Peyer's patch (tissue), 4 donors: ENCODE results near the gene TMEM106A.
"Not testable (repeated sequence)": the region's sequence is repeated elsewhere in the genome, so short reads cannot be mapped to it uniquely, and the experiment has no call there.

ENCODE experiments used
- POLR2A ChIP-seq, 2 donors: fragments of 450-650 bp; IDR thresholded peaks; one replicate each; pipeline ENCODE4 v1.5.1; 2017; ENCODE audit warnings: antibody characterized with exemption in 2 of 2, mild to moderate bottlenecking in 2 of 2, moderate library complexity in 2 of 2
- TF ChIP-seq, protein P1 (sequence below), 6 experiments: fragments of 450-650 bp in 4 of 6; fragments of 200-600 bp in 2 of 6; sonication (generic) in 1 of 6; IDR thresholded peaks; one replicate each; pipeline ENCODE4 v1.5.1; 2017 to 2019; ENCODE audit warnings: antibody characterized with exemption in 6 of 6, mild to moderate bottlenecking in 3 of 6, moderate library complexity in 1 of 6

DNA sequence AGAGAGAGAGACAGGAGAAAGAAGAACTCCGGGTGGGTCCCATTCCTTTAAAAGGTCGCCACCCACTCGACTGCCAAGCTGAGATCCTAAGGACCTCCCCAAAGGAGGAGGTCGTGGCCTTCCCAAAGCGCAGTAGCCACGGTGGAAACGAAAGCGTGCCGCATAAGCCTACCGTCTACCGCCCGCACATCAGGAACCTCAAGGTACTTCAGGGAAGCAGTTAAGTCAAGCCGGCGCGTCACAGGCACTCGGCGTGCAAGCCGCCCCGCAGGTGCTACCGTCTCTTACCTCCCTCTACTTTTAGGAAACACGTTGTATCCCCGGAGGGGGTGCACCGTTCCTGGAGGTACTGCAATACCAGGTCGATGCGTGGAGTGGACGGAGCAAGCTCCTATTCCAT lies 27.9 kb downstream of the TMEM106A start:
- TF ChIP-seq, protein P1, sequence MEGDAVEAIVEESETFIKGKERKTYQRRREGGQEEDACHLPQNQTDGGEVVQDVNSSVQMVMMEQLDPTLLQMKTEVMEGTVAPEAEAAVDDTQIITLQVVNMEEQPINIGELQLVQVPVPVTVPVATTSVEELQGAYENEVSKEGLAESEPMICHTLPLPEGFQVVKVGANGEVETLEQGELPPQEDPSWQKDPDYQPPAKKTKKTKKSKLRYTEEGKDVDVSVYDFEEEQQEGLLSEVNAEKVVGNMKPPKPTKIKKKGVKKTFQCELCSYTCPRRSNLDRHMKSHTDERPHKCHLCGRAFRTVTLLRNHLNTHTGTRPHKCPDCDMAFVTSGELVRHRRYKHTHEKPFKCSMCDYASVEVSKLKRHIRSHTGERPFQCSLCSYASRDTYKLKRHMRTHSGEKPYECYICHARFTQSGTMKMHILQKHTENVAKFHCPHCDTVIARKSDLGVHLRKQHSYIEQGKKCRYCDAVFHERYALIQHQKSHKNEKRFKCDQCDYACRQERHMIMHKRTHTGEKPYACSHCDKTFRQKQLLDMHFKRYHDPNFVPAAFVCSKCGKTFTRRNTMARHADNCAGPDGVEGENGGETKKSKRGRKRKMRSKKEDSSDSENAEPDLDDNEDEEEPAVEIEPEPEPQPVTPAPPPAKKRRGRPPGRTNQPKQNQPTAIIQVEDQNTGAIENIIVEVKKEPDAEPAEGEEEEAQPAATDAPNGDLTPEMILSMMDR (IDR thresholded peaks at IDR 0.05), result not testable (repeated sequence)
- TF ChIP-seq POLR2A (IDR thresholded peaks at IDR 0.05), result not testable (repeated sequence)
